Measurements from ENCODE around the gene MZT2B.
"Not testable (repeated sequence)": the region's sequence is repeated elsewhere in the genome, so short reads cannot be mapped to it uniquely, and the experiment has no call there.

MZT2B gene

DNA sequence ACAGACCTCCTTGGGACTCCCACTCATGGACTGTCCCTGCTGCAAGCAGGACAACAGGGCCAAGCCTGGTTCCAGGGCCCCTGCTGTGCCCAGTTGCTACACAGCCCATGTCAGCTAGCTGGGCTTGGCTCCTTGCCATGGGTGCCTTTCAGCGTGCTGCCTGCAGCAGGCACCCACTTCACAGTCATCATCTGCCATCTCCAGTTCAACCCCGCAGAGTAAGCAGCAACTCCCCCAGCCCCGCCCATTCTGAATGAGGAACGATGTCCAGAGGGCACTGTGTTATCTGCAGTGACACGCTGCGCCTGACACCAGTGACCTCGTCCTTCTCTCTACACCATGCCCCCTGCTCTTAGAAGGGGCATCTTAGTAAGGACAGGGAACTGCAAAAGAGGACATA, 20.5 kb downstream of the MZT2B start:
- H3K4me3 ChIP-seq (ENCODE audit: low read length); H3K4me1 ChIP-seq (ENCODE audit: insufficient read depth, low read length); H3K36me3 ChIP-seq (ENCODE audit: insufficient read depth, low read depth, low read length); H3K9ac ChIP-seq (ENCODE audit: low read depth, low read length); H3K27me3 ChIP-seq (ENCODE audit: insufficient read depth, low read length); H3K27ac ChIP-seq (ENCODE audit: low read length); H3K9me3 ChIP-seq (ENCODE audit: insufficient read depth, low read depth, low read length): not testable (repeated sequence)

DNA sequence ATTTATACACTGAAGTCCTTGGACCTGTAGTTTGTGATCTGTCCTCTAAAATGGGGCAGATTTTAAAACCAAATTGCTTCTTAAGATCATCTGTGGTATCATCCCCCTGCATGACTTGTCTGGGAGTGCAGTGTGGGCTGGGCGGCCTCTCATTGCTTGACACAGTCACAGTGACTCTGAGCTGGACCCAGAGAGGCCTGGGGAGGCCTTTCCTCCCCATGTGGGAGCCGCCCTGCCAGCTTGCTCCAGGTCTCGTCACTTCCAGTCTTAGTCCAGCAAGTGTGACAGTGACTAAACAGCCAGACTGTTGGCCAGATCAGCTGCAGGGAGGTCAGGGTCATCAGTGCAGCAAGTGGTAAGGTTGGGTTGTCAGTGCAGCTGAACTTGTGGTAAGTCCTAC, 21.1 kb downstream of the MZT2B start:
- not testable (repeated sequence) for H3K27me3 ChIP-seq (ENCODE audit: insufficient read depth, low read length); H3K4me3 ChIP-seq (ENCODE audit: low read length); H3K27ac ChIP-seq (ENCODE audit: low read length); H3K36me3 ChIP-seq (ENCODE audit: insufficient read depth, low read depth, low read length); H3K9me3 ChIP-seq (ENCODE audit: insufficient read depth, low read depth, low read length); H3K9ac ChIP-seq (ENCODE audit: low read depth, low read length); H3K4me1 ChIP-seq (ENCODE audit: insufficient read depth, low read length)

DNA sequence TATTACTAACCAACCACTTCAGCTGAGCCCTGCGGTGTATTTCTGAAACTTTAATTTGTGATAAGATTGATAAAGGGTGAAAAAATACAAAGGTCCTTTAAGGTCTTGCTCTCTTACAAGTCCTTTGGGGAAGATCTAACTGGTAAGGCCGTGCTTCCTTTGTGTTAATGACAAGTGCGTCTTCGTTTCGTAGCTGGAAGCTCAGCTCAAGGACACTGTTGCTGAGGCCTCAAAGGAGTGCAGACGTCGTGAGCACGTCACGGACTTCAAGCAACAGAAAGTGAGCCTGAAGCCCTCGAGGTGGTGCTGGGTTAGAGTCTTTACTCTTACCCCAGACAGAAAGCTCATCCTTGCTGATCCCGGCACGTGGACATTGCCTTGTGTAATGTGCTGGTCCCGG, 25.0 kb downstream of the MZT2B start:
- not testable (repeated sequence) for H3K27me3 ChIP-seq (ENCODE audit: insufficient read depth, low read length); H3K9me3 ChIP-seq (ENCODE audit: insufficient read depth, low read depth, low read length); H3K4me1 ChIP-seq (ENCODE audit: insufficient read depth, low read length); H3K36me3 ChIP-seq (ENCODE audit: insufficient read depth, low read depth, low read length); H3K4me3 ChIP-seq (ENCODE audit: low read length); H3K27ac ChIP-seq (ENCODE audit: low read length); H3K9ac ChIP-seq (ENCODE audit: low read depth, low read length)

DNA sequence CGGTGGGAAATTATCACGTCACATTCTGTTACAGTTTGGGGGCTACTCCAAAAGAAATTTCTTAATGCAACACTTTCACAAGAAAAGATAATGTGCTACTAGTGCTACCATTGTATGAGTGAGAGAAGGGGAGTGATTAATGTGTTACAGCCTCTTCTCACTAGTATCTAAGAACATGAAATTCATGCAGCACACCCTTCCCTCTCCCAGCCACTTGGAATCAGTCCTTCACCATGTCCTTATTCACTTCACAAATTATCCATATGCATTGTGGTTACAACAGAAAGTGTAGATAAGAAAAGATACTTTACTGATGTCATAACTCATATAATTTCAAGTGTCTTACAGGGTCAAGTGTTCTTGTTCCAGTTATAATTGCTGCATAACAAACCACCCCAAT, 37.1 kb downstream of the MZT2B start:
- not testable (repeated sequence) for H3K4me1 ChIP-seq (ENCODE audit: insufficient read depth, low read length); H3K4me3 ChIP-seq (ENCODE audit: low read length); H3K27me3 ChIP-seq (ENCODE audit: insufficient read depth, low read length); H3K9ac ChIP-seq (ENCODE audit: low read depth, low read length); H3K27ac ChIP-seq (ENCODE audit: low read length); H3K36me3 ChIP-seq (ENCODE audit: insufficient read depth, low read depth, low read length); H3K9me3 ChIP-seq (ENCODE audit: insufficient read depth, low read depth, low read length)

DNA sequence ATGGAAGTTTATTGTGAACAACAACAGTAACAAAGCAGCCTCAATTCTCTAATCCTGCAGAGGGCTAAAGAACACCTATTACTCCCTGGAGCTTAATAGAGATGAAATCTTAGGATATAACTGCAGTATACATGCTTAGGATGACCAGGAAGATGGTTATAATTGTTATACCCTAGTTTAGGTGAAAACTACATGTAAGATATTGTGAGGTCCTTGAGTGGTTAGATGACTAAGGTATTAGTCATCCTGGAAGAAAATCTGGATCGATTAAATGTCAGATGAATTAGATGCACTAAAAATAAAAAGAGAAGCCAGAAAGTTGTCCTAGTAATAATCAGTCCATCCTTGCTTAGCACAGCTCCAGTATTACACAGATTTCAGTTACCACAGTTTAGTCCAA, 38.4 kb downstream of the MZT2B start:
- not testable (repeated sequence) for H3K9me3 ChIP-seq (ENCODE audit: insufficient read depth, low read depth, low read length); H3K4me1 ChIP-seq (ENCODE audit: insufficient read depth, low read length); H3K4me3 ChIP-seq (ENCODE audit: low read length); H3K27ac ChIP-seq (ENCODE audit: low read length); H3K36me3 ChIP-seq (ENCODE audit: insufficient read depth, low read depth, low read length); H3K27me3 ChIP-seq (ENCODE audit: insufficient read depth, low read length); H3K9ac ChIP-seq (ENCODE audit: low read depth, low read length)

DNA sequence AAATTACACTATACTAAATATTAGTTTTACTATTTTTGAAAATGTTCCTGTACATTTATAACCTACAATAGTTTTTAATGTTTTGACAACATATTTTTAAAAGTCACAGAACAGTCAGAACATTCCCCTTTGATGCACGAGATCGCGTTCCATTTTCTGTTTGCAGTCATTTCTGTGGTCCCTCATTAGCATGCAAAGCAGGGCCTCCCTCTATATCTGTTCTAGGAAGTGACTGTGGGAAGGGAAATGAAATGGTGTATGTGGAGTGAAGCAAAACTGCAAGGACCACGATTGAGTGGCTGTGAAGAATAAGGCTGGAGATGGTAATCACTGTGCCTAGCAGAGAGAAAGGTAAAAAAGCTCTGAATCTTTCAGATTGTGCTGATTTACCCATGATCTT, 40.5 kb downstream of the MZT2B start:
- H3K27me3 ChIP-seq (ENCODE audit: insufficient read depth, low read length); H3K4me1 ChIP-seq (ENCODE audit: insufficient read depth, low read length); H3K9ac ChIP-seq (ENCODE audit: low read depth, low read length); H3K9me3 ChIP-seq (ENCODE audit: insufficient read depth, low read depth, low read length); H3K4me3 ChIP-seq (ENCODE audit: low read length); H3K27ac ChIP-seq (ENCODE audit: low read length); H3K36me3 ChIP-seq (ENCODE audit: insufficient read depth, low read depth, low read length): not testable (repeated sequence)

DNA sequence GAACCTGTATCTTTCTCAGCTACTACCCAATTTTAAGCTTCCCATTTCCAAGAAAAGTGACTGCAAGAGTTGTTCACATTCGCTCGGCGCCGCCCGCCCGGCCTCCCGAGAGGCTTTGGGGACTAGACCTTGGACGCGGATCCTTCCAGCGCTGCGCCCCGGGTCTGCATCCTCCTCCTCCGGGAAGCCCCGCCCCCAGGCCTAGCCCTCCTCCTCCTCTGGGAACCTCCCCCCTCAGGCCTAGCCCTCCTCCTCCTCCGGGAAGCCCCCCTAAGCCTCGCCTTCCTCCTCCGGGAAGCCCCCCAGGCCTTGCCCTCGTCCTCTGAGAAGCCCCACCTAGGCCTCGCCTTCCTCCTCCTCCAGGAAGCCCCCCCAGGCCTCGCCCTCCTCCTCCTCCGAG, 45.9 kb downstream of the MZT2B start:
- not testable (repeated sequence) for H3K27ac ChIP-seq (ENCODE audit: low read length); H3K4me1 ChIP-seq (ENCODE audit: insufficient read depth, low read length); H3K9ac ChIP-seq (ENCODE audit: low read depth, low read length); H3K9me3 ChIP-seq (ENCODE audit: insufficient read depth, low read depth, low read length); H3K27me3 ChIP-seq (ENCODE audit: insufficient read depth, low read length); H3K4me3 ChIP-seq (ENCODE audit: low read length); H3K36me3 ChIP-seq (ENCODE audit: insufficient read depth, low read depth, low read length)

DNA sequence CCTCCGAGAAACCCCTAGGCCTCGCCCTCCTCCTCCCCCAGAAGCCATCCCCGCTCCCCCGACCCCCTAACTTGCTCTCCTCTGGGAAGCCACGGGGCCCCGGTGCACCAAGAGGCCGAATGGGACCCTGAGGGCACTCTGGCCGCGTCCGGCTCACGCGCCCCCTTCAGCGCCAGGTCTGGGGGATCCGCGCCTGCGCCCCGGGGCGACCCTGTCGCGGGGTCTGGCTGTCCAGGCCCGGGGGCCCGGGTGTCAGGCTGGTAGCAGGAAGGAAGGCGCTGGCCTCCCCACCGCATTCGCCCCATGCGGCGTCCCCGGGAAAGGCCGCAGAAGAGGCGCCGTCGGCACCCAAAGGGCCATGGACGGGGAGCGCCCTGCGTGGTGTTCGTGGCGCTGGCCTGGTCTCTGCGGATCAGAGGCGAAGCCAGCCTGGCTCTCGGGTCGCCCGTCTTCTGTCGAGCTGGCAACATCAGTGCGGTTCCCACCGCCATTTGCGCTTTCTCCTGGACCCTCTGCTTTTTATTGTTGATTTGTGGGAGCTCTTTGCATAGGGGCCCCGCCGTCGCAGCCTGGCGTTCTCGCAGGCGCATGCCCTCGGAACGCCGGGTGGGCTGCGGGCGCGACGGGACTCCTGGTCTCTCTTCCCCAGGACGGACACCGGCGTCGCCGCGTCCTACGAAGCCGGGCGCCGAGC, 46.6 kb downstream of the MZT2B start:
- not testable (repeated sequence) for H3K9me3 ChIP-seq (ENCODE audit: insufficient read depth, low read depth, low read length); H3K4me1 ChIP-seq (ENCODE audit: insufficient read depth, low read length); H3K27ac ChIP-seq (ENCODE audit: low read length); H3K36me3 ChIP-seq (ENCODE audit: insufficient read depth, low read depth, low read length); H3K4me3 ChIP-seq (ENCODE audit: low read length); H3K9ac ChIP-seq (ENCODE audit: low read depth, low read length); H3K27me3 ChIP-seq (ENCODE audit: insufficient read depth, low read length)

DNA sequence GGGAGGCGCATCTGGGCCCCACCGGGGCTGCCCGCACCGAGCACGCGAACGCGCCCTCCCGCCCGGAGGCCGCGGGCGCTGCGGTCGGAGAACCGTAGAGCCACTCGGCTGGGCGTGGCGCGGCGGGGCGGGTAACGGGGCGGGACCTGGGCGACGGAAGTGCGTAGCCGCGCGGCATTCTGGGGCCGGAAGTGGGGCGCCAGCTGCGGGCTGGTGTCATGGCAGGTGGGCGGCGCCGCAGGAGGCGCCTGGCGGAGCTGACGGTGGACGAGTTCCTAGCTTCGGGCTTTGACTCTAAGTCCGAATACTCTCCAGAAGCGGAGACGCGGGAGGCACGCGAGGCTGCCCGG, 47.1 kb downstream of the MZT2B start:
- not testable (repeated sequence) for H3K9me3 ChIP-seq (ENCODE audit: insufficient read depth, low read depth, low read length); H3K36me3 ChIP-seq (ENCODE audit: insufficient read depth, low read depth, low read length); H3K9ac ChIP-seq (ENCODE audit: low read depth, low read length); H3K4me3 ChIP-seq (ENCODE audit: low read length); H3K27ac ChIP-seq (ENCODE audit: low read length); H3K4me1 ChIP-seq (ENCODE audit: insufficient read depth, low read length); H3K27me3 ChIP-seq (ENCODE audit: insufficient read depth, low read length)

DNA sequence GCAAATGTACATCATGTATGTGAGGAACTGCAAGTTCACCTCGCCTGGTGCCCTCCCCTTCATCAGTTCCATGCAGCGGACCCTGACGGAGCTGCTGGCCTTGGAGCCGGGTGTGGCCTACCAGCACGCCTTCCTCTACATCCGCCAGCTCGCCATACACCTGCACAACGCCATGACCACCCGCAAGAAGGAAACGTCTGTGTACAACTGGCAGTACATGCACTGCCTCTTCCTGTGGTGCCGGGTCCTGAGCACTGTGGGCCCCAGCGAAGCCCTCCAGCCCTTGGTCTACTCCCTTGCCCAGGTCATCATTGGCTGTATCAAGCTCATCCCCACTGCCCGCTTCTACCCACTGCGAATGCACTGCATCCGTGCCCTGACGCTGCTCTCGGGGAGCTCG, 48.3 kb downstream of the MZT2B start:
- H3K4me1 ChIP-seq (ENCODE audit: insufficient read depth, low read length); H3K27ac ChIP-seq (ENCODE audit: low read length); H3K36me3 ChIP-seq (ENCODE audit: insufficient read depth, low read depth, low read length); H3K27me3 ChIP-seq (ENCODE audit: insufficient read depth, low read length); H3K9me3 ChIP-seq (ENCODE audit: insufficient read depth, low read depth, low read length); H3K4me3 ChIP-seq (ENCODE audit: low read length); H3K9ac ChIP-seq (ENCODE audit: low read depth, low read length): not testable (repeated sequence)

DNA sequence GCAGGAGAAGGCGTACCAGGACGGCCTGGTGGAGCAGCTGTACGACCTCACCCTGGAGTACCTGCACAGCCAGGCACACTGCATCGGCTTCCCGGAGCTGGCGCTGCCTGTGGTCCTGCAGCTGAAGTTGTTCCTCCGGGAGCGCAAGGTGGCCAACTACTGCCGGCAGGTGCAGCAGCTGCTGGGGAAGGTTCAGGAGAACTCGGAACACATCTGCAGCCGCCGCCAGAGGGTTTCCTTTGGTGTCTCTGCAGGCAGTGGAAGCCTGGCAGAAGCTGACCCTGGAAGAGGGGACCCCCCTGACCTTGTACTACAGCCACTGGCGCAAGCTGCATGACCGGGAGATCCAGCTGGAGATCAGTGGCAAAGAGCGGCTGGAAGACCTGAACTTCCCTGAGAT, 48.8 kb downstream of the MZT2B start:
- not testable (repeated sequence) for H3K4me3 ChIP-seq (ENCODE audit: low read length); H3K27ac ChIP-seq (ENCODE audit: low read length); H3K36me3 ChIP-seq (ENCODE audit: insufficient read depth, low read depth, low read length); H3K9me3 ChIP-seq (ENCODE audit: insufficient read depth, low read depth, low read length); H3K4me1 ChIP-seq (ENCODE audit: insufficient read depth, low read length); H3K9ac ChIP-seq (ENCODE audit: low read depth, low read length); H3K27me3 ChIP-seq (ENCODE audit: insufficient read depth, low read length)

DNA sequence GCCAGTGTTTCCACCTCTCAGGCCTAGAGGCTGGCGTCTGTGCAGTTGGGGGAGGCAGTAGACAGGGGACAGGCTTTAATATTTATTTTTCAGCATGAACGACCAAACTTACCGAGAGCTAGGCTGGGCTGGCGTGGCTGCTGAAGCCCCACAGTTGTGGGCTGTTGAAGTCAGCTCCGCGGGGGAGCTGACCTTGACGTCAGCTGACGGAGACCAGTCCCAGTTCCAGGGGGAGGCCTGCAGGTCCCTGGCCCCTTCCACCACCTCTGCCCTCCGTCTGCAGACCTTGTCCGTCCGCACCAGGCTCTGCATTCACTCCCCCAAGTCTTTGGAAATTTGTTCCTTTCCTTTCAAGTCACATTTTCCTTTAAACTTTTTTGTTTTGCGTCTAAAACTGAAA, 49.6 kb downstream of the MZT2B start:
- Histone ChIP-seq H3K27me3 (ENCODE audit: insufficient read depth, low read length) (no peaks in the 10 kb centered on the region), H3K4me3 (ENCODE audit: low read length) (no peak overlapping the region), H3K36me3 (ENCODE audit: insufficient read depth, low read depth, low read length) (no peaks in the 10 kb centered on the region), H3K27ac (ENCODE audit: low read length) (no peak overlapping the region), H3K9ac (ENCODE audit: low read depth, low read length) (no peak overlapping the region), H3K9me3 (ENCODE audit: insufficient read depth, low read depth, low read length) (no peaks in the 10 kb centered on the region), H3K4me1 (ENCODE audit: insufficient read depth, low read length) (no peaks in the 10 kb centered on the region)

DNA sequence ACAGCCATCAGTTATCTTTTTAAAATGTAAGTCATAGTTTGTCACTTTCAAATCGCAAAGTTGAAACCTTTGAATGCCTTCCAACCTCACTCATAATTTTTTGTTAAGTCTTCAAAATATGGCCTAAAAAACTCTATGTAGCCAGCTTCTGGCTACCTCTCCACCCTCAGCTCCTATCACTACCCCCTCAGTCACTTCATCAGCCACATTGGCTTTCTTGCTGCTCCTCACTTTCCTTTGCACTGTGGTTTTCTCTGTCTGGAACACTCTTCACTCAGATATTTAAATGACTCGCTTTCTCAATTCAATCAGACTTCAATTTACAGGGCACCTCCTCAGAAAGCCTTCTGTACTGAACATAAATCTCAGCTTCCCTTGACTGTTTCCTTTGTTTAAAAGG, 51.0 kb downstream of the MZT2B start:
- H3K4me3 ChIP-seq (ENCODE audit: low read length); H3K9me3 ChIP-seq (ENCODE audit: insufficient read depth, low read depth, low read length); H3K9ac ChIP-seq (ENCODE audit: low read depth, low read length); H3K36me3 ChIP-seq (ENCODE audit: insufficient read depth, low read depth, low read length); H3K4me1 ChIP-seq (ENCODE audit: insufficient read depth, low read length); H3K27ac ChIP-seq (ENCODE audit: low read length); H3K27me3 ChIP-seq (ENCODE audit: insufficient read depth, low read length): not testable (repeated sequence)
